HG02678 (cell line): ENCODE data around the gene MCEMP1.

ENCODE experiments used
- ATAC-seq: cut with Tn5 transposase; IDR thresholded peaks from one replicate; pipeline ENCODE4 v1.9.1; 2021; ENCODE audit warnings: mild to moderate bottlenecking, moderate library complexity; ENCODE audit not compliant: unreplicated experiment

Gene MCEMP1

DNA sequence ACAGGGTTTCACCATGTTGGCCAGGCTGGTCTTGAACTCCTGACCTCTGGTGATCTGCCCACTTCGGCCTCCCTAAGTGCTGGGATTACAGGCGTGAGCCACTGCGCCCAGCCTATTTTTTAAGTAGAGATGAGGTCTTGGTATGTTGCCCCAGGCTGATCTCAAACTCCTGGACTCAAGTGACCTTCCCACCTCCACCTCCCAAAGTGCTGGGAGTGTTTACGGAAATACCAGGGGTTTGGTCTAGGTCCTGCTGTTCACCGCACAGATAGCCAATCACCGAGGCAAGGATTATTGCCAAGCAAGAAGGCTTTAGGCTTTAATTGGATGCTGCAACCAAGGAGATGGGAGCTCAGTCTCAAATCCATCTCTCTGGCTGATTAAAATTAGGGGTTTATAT is 43.5 kb downstream of the MCEMP1 start:
- ATAC-seq, result no peak

DNA sequence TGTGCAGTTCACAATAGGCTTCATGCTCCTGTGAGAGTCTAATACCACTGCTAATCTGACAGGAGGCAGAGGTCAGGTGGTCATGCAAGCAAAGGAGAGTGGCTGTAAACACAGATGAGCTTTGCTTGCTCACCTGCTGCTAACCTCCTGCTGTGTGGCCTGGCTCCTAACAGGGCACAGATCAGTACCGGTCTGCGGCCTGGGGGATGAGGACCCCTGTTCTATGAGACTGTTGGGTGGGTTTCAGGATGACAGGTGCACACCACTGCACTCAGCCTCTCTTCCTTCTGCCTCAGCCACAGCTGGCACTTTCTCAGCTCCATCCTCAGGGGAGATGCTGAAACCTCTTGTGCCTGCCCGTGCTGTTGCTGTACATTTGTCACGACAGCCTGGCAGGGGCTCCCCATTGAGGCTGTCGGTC is 45.4 kb downstream of the MCEMP1 start:
- ATAC-seq, result peak; percentile 77

DNA sequence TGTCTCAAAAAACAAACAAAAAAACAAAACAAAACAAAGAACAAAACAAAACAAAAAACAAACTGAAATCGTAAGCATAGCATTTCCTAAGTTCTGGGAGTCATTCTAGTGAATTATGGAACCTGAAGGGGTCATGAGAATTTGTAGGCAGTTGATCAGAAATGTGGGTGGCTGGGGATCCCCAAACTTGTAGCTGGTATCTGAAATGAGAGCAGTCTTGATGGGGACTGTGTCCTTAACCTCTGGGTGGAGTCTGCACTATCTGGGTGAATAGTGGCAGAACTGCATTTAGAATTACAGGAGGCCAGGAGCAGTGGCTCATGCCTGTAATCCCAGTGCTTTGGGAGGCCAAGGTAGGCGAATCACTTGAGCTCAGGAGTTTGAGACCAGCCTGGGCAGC is 48.9 kb downstream of the MCEMP1 start:
- no peak for ATAC-seq

DNA sequence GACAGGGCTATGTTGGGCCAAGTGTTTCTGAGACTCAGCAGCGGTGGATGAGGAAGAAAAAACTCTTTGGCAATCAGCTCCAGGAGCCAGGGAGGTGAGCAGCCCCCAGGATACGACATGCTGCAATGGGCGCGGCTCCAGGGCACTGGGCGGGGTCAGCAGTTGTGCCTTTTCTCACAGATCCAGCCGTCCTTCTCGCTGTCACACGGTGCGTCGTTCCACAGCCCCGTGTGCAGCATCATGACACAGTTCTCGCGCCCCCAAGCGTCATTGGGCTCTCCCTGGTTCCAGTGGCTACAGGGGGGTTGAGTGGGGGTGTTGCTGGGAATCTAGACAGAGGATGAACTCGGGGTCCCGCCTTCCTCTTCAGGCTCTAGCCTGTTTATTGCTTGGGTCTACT is 52.3 kb downstream of the MCEMP1 start:
- ATAC-seq, result no peak
